ENCODE data around the gene RNLS.

Gene RNLS

DNA sequence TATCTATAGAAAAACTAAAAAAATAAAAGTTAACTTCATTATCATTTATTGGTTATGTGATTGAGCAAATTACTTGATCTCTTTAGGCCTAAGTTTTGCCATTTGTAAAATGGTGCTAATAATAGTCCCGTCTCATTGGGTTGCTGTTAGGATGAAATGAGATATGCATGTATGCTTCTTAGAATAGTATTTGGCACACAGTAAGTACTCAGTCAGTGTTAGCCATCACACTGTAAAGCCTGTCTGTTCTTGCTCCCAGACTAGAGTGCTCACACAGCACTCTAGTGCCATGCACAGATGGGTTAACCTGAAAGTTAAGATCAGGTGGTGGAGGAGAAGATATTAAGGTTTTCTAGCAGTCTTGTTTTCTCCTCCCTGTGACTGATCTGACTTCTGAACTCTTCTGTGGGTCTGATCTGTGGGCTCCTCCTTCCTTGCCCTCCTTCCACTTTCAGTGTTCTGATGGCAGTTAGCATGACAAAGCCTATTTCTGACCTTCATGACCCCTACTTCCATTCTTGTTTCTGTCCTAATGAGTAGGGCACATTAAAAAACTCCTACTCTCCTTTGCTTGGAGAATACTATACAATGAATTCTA is 167.5 kb downstream of the RNLS start:
- Histone ChIP-seq H3K27me3 (ENCODE audit: control insufficient read depth, insufficient read depth, low read length) (no peaks in the 10 kb centered on the region), H3K9ac (no peak overlapping the region), H3K79me2 (no peaks in the 10 kb centered on the region), H3K36me3 (ENCODE audit: control insufficient read depth, insufficient read depth, low read length) (no peaks in the 10 kb centered on the region), H3K9me3 (ENCODE audit: control insufficient read depth, low read length) (no peaks in the 10 kb centered on the region), H2AFZ (no peak overlapping the region), H3K4me1 (no peaks in the 10 kb centered on the region), H3K27ac (no peak overlapping the region), H3K4me3 (ENCODE audit: low read depth, low read length) (no peak overlapping the region), H3K4me2 (ENCODE audit: low read length) (no peak overlapping the region)
- TF ChIP-seq, protein P1, sequence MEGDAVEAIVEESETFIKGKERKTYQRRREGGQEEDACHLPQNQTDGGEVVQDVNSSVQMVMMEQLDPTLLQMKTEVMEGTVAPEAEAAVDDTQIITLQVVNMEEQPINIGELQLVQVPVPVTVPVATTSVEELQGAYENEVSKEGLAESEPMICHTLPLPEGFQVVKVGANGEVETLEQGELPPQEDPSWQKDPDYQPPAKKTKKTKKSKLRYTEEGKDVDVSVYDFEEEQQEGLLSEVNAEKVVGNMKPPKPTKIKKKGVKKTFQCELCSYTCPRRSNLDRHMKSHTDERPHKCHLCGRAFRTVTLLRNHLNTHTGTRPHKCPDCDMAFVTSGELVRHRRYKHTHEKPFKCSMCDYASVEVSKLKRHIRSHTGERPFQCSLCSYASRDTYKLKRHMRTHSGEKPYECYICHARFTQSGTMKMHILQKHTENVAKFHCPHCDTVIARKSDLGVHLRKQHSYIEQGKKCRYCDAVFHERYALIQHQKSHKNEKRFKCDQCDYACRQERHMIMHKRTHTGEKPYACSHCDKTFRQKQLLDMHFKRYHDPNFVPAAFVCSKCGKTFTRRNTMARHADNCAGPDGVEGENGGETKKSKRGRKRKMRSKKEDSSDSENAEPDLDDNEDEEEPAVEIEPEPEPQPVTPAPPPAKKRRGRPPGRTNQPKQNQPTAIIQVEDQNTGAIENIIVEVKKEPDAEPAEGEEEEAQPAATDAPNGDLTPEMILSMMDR (IDR thresholded peaks at IDR 0.05), result no peak

DNA sequence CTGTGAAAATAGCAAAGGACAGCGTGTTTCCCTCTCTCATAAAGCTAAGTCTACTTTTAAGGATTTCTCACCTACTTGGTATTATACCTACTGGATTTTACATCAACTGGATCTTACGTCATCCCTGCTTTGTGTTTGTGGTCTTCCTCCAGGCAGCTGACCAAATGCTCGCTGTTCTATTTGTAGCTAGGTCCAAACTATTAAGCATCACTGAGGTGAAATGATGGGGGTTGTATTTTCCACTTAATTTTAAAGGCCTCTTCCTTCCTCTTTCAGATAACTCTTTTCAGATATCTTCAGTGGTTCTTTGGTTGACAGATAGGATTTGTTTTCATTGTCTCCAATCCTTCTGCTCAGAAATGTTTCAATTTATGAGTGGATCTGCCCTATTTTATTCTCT is 169.7 kb downstream of the RNLS start:
- H3K4me3 ChIP-seq (ENCODE audit: low read depth, low read length), result no peak overlapping the region
- H3K9ac ChIP-seq, result no peak overlapping the region

DNA sequence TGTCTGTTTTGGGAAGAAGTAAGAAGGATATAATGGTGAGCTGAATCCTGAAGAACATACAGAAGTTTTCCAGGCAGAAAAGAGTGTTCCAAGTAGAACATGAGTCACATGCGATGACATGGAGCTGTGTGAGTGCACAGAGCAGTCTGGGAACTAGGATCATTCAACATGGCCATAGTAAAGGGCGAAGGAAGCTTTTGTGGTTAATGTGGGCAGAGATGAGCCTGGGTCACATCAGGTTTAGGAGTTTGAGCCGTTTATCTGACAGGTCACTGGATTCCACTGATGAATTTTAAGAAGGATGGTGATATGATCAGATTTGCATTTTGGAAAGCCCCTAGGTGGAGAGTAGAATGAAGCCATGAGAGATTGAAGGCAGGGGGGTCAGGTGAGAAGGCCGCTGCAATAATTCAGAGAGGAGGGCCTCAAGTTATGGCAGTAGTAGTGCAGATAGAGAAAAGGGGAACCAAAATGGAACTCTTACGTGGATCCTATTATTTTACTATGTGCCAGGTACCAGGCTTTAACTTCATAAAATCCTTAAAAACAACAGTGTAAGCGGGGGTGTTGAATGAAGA is 171.3 kb downstream of the RNLS start:
- Histone ChIP-seq H3K9ac (no peak overlapping the region), H3K36me3 (ENCODE audit: control insufficient read depth, insufficient read depth, low read length) (no peaks in the 10 kb centered on the region), H2AFZ (no peak overlapping the region), H3K4me3 (ENCODE audit: low read depth, low read length) (no peak overlapping the region), H3K27me3 (ENCODE audit: control insufficient read depth, insufficient read depth, low read length) (no peaks in the 10 kb centered on the region), H3K9me3 (ENCODE audit: control insufficient read depth, low read length) (no peaks in the 10 kb centered on the region), H3K4me2 (ENCODE audit: low read length) (no peak overlapping the region), H3K27ac (no peak overlapping the region), H3K79me2 (no peaks in the 10 kb centered on the region), H3K4me1 (no peaks in the 10 kb centered on the region)
- TF ChIP-seq, protein P1 (IDR thresholded peaks at IDR 0.05), result no peak

More for the DNA sequence above, 169.7 kb downstream of the RNLS start:
- H3K4me2 ChIP-seq (ENCODE audit: low read length), result no peak overlapping the region
- no peaks in the 10 kb centered on the region for H3K36me3 ChIP-seq (ENCODE audit: control insufficient read depth, insufficient read depth, low read length)
- no peaks in the 10 kb centered on the region for H3K79me2 ChIP-seq
- H3K27ac ChIP-seq, result no peak overlapping the region
- TF ChIP-seq, protein P1 (IDR thresholded peaks at IDR 0.05), result no peak
- H3K9me3 ChIP-seq (ENCODE audit: control insufficient read depth, low read length), result no peaks in the 10 kb centered on the region
- H2AFZ ChIP-seq, result no peak overlapping the region
- H3K4me1 ChIP-seq, result no peaks in the 10 kb centered on the region
- no peaks in the 10 kb centered on the region for H3K27me3 ChIP-seq (ENCODE audit: control insufficient read depth, insufficient read depth, low read length)

DNA sequence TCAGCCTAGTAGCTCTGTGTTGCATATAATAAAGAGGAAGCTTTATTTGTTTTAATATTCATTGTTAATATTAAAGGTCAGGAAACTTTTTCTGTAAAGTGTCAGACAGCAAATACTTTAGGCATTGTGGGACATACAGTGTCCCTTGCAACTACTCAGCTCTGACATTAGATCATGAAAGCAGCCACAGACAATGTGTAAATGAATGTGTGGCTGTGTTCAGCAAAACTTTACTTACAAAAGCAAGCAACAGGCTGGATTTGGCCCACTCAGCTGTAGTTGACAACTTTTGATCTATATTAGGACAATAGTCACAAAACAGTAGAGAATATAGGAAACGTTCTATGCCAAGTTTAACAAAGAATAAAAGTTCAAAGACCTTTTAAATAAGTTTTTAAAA is 173.3 kb downstream of the RNLS start:
- Histone ChIP-seq H3K4me1 (peaks cover 2% of the 10 kb centered on the region), H3K79me2 (no peaks in the 10 kb centered on the region), H3K27ac (no peak overlapping the region), H3K36me3 (ENCODE audit: control insufficient read depth, insufficient read depth, low read length) (no peaks in the 10 kb centered on the region), H3K4me3 (ENCODE audit: low read depth, low read length) (no peak overlapping the region), H3K27me3 (ENCODE audit: control insufficient read depth, insufficient read depth, low read length) (no peaks in the 10 kb centered on the region), H2AFZ (no peak overlapping the region), H3K4me2 (ENCODE audit: low read length) (no peak overlapping the region), H3K9me3 (ENCODE audit: control insufficient read depth, low read length) (no peaks in the 10 kb centered on the region), H3K9ac (no peak overlapping the region)
- TF ChIP-seq, protein P1 (IDR thresholded peaks at IDR 0.05), result no peak

DNA sequence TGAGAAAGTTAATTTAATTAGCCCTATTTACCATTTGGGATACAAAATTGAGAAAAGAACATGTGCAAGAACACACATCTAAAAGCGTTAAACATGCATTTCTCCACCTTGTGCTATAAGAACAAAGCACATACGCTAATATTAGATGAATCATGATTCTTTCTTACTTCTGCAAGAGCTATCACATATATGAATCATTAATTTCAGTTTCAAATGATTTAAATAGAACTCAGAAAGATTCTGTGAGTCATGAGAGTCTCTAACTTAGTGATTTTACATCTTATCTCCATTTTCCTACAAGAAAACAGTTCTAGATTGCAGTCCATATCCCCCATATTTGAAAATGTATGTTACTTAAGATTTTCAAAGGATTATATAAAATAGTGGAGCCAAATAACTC is 173.9 kb downstream of the RNLS start:
- Histone ChIP-seq H3K4me1 (peaks cover 4% of the 10 kb centered on the region), H3K36me3 (ENCODE audit: control insufficient read depth, insufficient read depth, low read length) (no peaks in the 10 kb centered on the region), H3K4me3 (ENCODE audit: low read depth, low read length) (no peak overlapping the region), H3K9ac (no peak overlapping the region), H3K27me3 (ENCODE audit: control insufficient read depth, insufficient read depth, low read length) (no peaks in the 10 kb centered on the region), H3K27ac (no peak overlapping the region), H2AFZ (no peak overlapping the region), H3K9me3 (ENCODE audit: control insufficient read depth, low read length) (no peaks in the 10 kb centered on the region), H3K4me2 (ENCODE audit: low read length) (no peak overlapping the region), H3K79me2 (no peaks in the 10 kb centered on the region)
- TF ChIP-seq, protein P1 (IDR thresholded peaks at IDR 0.05), result no peak
